RPMI8226 (cell line): ENCODE measurements around the gene SORL1.

ENCODE experiments used
- DNase-seq: peaks from one replicate; pipeline ENCODE4 v3.0.0-alpha.2; 2015

The SORL1 gene

GRCh38 chr11:121591405-121592033, 139.4 kb downstream of the SORL1 start:
- peak; percentile 70 for DNase-seq

GRCh38 chr11:121592708-121593107, 140.6 kb downstream of the SORL1 start:
- no peak for DNase-seq

GRCh38 chr11:121595717-121596161, 143.6 kb downstream of the SORL1 start:
- DNase-seq = no peak

- DNase-seq = no peak
Observed at GRCh38 chr11:121596195-121597155, 144.4 kb downstream of the SORL1 start.

- DNase-seq = no peak
Observed at GRCh38 chr11:121603316-121603715, 151.2 kb downstream of the SORL1 start.

- no peak for DNase-seq
Observed at GRCh38 chr11:121604152-121604551, 152.0 kb downstream of the SORL1 start.

GRCh38 chr11:121606354-121606753, 154.2 kb downstream of the SORL1 start:
- no peak for DNase-seq

- DNase-seq = no peak
Observed at GRCh38 chr11:121607341-121607740, 155.2 kb downstream of the SORL1 start.

GRCh38 chr11:121608545-121609098, 156.5 kb downstream of the SORL1 start:
- DNase-seq = no peak

GRCh38 chr11:121610706-121611105, 158.6 kb downstream of the SORL1 start:
- DNase-seq = no peak

- no peak for DNase-seq
Observed at GRCh38 chr11:121611242-121611641, 159.1 kb downstream of the SORL1 start.

- DNase-seq = no peak
Observed at GRCh38 chr11:121613724-121614123, 161.6 kb downstream of the SORL1 start.

- no peak for DNase-seq
Observed at GRCh38 chr11:121614636-121615240, 162.6 kb downstream of the SORL1 start.

- no peak for DNase-seq
Observed at GRCh38 chr11:121615501-121615900, 163.4 kb downstream of the SORL1 start.

GRCh38 chr11:121618516-121618915, 166.4 kb downstream of the SORL1 start:
- DNase-seq = no peak

- no peak for DNase-seq
Observed at GRCh38 chr11:121625777-121626506, 173.8 kb downstream of the SORL1 start.

- DNase-seq = no peak
Observed at GRCh38 chr11:121626507-121626875, 174.4 kb downstream of the SORL1 start.

- no peak for DNase-seq
Observed at GRCh38 chr11:121626980-121627379, 174.9 kb downstream of the SORL1 start.

GRCh38 chr11:121630041-121630440, 177.9 kb downstream of the SORL1 start:
- DNase-seq = no peak

- DNase-seq = no peak
Observed at GRCh38 chr11:121631456-121631855, 179.3 kb downstream of the SORL1 start.

- no peak for DNase-seq
Observed at GRCh38 chr11:121634273-121634672, 182.2 kb downstream of the SORL1 start.

GRCh38 chr11:121634889-121635288, 182.8 kb downstream of the SORL1 start:
- DNase-seq = no peak
